ENCODE measurements around the gene RANBP9. TPM values are rescaled to one million over a fixed set of nuclear protein-coding genes. Genes with fewer than 3 reads are reported as not detected.

Gene RANBP9
- total and polyA plus RNA-seq, 9 of the 15 experiments (the other 6 are each of a cell fraction or from before 2014, with no cell fraction given) = 27.5 to 130 (median 61.5) TPM

DNA sequence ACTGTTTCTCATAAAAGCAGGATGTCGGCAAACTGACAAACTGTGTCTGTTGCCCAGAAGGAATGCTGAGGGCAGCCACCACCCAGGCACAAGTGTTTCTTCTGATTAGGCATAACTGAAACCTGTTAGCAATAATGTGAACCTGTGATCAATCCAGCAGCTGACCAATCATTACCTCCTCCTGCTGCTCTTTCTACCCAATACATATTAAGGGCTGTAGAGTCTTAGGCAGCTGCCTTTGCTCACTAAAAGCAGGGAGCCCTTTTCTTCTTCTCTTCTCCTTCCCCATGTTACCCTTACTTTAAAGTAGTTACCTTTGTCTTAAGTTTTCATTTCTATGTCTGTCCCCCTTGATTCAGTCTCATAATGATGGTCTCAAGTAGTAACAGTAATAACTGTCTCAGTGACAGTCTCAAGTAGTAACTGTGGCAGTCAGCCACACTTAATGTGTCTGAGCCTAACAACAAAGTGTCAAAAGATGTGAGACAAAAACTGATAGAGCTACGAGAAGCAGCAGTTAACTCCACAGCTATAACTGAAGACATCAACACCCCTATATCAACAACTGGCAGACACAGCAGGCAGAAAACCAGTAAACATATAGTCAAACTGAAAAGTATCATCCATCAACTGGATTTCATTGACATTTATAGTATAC, 37.0 kb downstream of the RANBP9 start (continued):
- TF ChIP-seq ZNF79 (CRISPR knock-in tag; IDR thresholded peaks at IDR 0.05; ENCODE audit: low read depth) (no peak), PCBP2 (IDR thresholded peaks at IDR 0.05; ENCODE audit: low read depth, low read length, poor library complexity, severe bottlenecking) (no peak), NFE2L1 (tag; IDR thresholded peaks at IDR 0.05; ENCODE audit: borderline replicate concordance, low read depth) (no peak), ZNF212 (CRISPR knock-in tag; IDR thresholded peaks at IDR 0.05) (no peak), SMAD2 (IDR thresholded peaks at IDR 0.05; ENCODE audit: low read depth, low read length) (no peak), YY1 (IDR thresholded peaks at IDR 0.05; ENCODE audit: borderline replicate concordance in 1 of 3, control insufficient read depth in 1 of 3, extremely low read depth in 1 of 3, insufficient read depth in 3 of 3, insufficient read length in 1 of 3, insufficient replicate concordance in 2 of 3, low read depth in 1 of 3, low read length in 2 of 3) (no peak), BHLHE40 (IDR thresholded peaks at IDR 0.05; ENCODE audit: low read length) (no peak), EHMT2 (IDR thresholded peaks at IDR 0.05) (0 out of 2 replicates have a peak, but pooled peaks have one; percentile 42), HSF4 (CRISPR knock-in tag; IDR thresholded peaks at IDR 0.05; ENCODE audit: borderline replicate concordance) (no peak), IFI16 (CRISPR knock-in tag; IDR thresholded peaks at IDR 0.05) (no peak), HDAC6 (IDR thresholded peaks at IDR 0.05; ENCODE audit: low read depth, low read length) (no peak), FOSL1 (tag; conservative IDR thresholded peaks at IDR 0.05) (no peak), BRCA1 (IDR thresholded peaks at IDR 0.05) (no peak), BRCA1 (CRISPR knock-in tag; IDR thresholded peaks at IDR 0.05) (no peak), RBM17 (IDR thresholded peaks at IDR 0.05; ENCODE audit: borderline replicate concordance, low read depth, low read length) (no peak), ZNF695 (CRISPR knock-in tag; IDR thresholded peaks at IDR 0.05) (no peak), NR1H2 (CRISPR knock-in tag; IDR thresholded peaks at IDR 0.05) (no peak), HDGF (IDR thresholded peaks at IDR 0.05) (no peak), ZNF75A (CRISPR knock-in tag; IDR thresholded peaks at IDR 0.05) (no peak), POU5F1 (IDR thresholded peaks at IDR 0.05; ENCODE audit: borderline replicate concordance, low read depth, low read length, partially characterized antibody) (no peak), FOS (IDR thresholded peaks at IDR 0.05; ENCODE audit: extremely low read depth, insufficient read length) (no peak), ILK (tag; IDR thresholded peaks at IDR 0.05; ENCODE audit: borderline replicate concordance, low read depth) (no peak), SIN3A (IDR thresholded peaks at IDR 0.05; ENCODE audit: borderline replicate concordance in 2 of 2, control insufficient read depth in 1 of 2, low read depth in 2 of 2, low read length in 2 of 2) (no peak), TBP (optimal IDR thresholded peaks at IDR 0.05; ENCODE audit: low read depth, low read length) (peak; percentile 57), GABPB1 (CRISPR knock-in tag; IDR thresholded peaks at IDR 0.05) (no peak), YBX1 (IDR thresholded peaks at IDR 0.05) (no peak), MYBL2 (IDR thresholded peaks at IDR 0.05; ENCODE audit: low read depth) (peak; percentile 63), MYBL2 (CRISPR knock-in tag; IDR thresholded peaks at IDR 0.05; ENCODE audit: borderline replicate concordance) (no peak)
- TF ChIP-seq, protein P1, sequence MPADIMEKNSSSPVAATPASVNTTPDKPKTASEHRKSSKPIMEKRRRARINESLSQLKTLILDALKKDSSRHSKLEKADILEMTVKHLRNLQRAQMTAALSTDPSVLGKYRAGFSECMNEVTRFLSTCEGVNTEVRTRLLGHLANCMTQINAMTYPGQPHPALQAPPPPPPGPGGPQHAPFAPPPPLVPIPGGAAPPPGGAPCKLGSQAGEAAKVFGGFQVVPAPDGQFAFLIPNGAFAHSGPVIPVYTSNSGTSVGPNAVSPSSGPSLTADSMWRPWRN (IDR thresholded peaks at IDR 0.05; ENCODE audit: low read depth) = no peak
- TF ChIP-seq, protein P2, sequence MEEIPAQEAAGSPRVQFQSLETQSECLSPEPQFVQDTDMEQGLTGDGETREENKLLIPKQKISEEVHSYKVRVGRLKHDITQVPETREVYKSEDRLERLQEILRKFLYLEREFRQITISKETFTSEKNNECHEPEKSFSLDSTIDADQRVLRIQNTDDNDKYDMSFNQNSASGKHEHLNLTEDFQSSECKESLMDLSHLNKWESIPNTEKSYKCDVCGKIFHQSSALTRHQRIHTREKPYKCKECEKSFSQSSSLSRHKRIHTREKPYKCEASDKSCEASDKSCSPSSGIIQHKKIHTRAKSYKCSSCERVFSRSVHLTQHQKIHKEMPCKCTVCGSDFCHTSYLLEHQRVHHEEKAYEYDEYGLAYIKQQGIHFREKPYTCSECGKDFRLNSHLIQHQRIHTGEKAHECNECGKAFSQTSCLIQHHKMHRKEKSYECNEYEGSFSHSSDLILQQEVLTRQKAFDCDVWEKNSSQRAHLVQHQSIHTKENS (CRISPR knock-in tag; IDR thresholded peaks at IDR 0.05) = no peak

Data from K562 (cell line).